B cell (primary cell): ENCODE data around the gene SLAMF6.

Experiments used
- CTCF ChIP-seq: fragments of 200-600 bp; IDR thresholded peaks from one replicate; pipeline ENCODE4 v1.8.0; 2022; ENCODE audit warnings: antibody characterized with exemption, mild to moderate bottlenecking
- EZH2 ChIP-seq: IDR thresholded peaks from 2 replicates; pipeline ENCODE4 v1.6.1; 2012; ENCODE audit warnings: borderline replicate concordance, low read depth, mild to moderate bottlenecking, moderate library complexity, low read length; ENCODE audit not compliant: insufficient read depth, poor library complexity, severe bottlenecking

DNA sequence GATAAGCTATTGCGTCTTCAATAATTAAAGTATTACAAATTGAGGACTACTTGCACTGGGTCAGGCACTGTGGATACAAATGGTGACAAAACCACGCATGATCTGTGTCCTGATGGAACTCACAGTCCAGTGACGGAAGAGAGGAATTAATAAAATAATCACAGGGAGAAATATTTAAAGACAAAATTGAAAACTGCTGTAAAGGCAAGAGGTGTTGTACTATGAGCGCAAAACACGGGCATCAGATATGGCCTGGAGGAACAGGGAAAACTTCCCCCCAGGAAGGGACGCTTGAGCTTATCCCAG is 16.6 kb upstream of the SLAMF6 start:
- TF ChIP-seq CTCF, result no peak
- no peak for TF ChIP-seq EZH2
